Epithelial cell of esophagus (primary cell): ENCODE measurements around the gene ARPC1B.
"Not testable (repeated sequence)": the region's sequence is repeated elsewhere in the genome, so short reads cannot be mapped to it uniquely, and the experiment has no call there.

Experiments
- DNase-seq: peaks from one replicate; pipeline ENCODE4 v3.0.0; 2010; ENCODE audit warnings: low read depth
- H3K4me3 ChIP-seq: 2 replicates; pipeline ENCODE4 v1.5.1; 2011; ENCODE audit warnings: mild to moderate bottlenecking, low read length, control low read depth
- CTCF ChIP-seq: IDR thresholded peaks from 2 replicates; pipeline ENCODE4 v1.5.1; 2011; ENCODE audit warnings: low read depth, mild to moderate bottlenecking, low read length, control low read depth, inconsistent platforms; ENCODE audit not compliant: insufficient read depth; ENCODE audit errors: missing control alignments

ARPC1B gene

GRCh38 chr7:99369767-99370391 lies 4.7 kb upstream of the ARPC1B start:
- no peak for DNase-seq
- TF ChIP-seq CTCF = no peak
- H3K4me3 ChIP-seq = no peak overlapping the region

- DNase-seq = peak; percentile 86
- TF ChIP-seq CTCF = no peak
- no peak overlapping the region for H3K4me3 ChIP-seq
These were observed 3.1 kb upstream of the ARPC1B start for GRCh38 chr7:99371376-99371920.

GRCh38 chr7:99372275-99373090 lies 2.0 kb upstream of the ARPC1B start:
- DNase-seq = peak; percentile 52
- H3K4me3 ChIP-seq = no peak overlapping the region

GRCh38 chr7:99373091-99374066 lies 1.2 kb upstream of the ARPC1B start:
- no peak for DNase-seq
- TF ChIP-seq CTCF = no peak
- no peak overlapping the region for H3K4me3 ChIP-seq

More at GRCh38 chr7:99372275-99373090, 2.0 kb upstream of the ARPC1B start:
- no peak for TF ChIP-seq CTCF

- H3K4me3 ChIP-seq = peak overlapping the region; percentile 42
- DNase-seq = peak; percentile 71
- no peak for TF ChIP-seq CTCF
These were observed 709 bp downstream of the ARPC1B start for GRCh38 chr7:99375070-99375807.

- no peak for TF ChIP-seq CTCF
- H3K4me3 ChIP-seq = no peak overlapping the region
- DNase-seq = peak; percentile 93
These were observed 4.6 kb downstream of the ARPC1B start for GRCh38 chr7:99379043-99379577.

GRCh38 chr7:99379693-99380031 lies 5.1 kb downstream of the ARPC1B start:
- not testable (repeated sequence) for H3K4me3 ChIP-seq, DNase-seq
